ENCODE data around the gene ARHGAP19. TPM values are rescaled to one million over a fixed set of nuclear protein-coding genes. Genes with fewer than 3 reads are reported as not detected.

Gene ARHGAP19
- total RNA-seq, 2 donors from 2014 or later: 2.6 to 7.3 TPM

GRCh38 chr10:97280783-97281182 is 11.7 kb downstream of the ARHGAP19 start:
- Histone ChIP-seq H3K9me3 (no peaks in the 10 kb centered on the region), H3K36me3 (replicated peaks in 1 of 2; ENCODE audit: insufficient read depth in 1 of 2, low read depth in 2 of 2) (no peaks in the 10 kb centered on the region), H3K4me1 (peaks cover 3% of the 10 kb centered on the region), H3K27ac (no peak overlapping the region), H3K4me3 (no peak overlapping the region), H3K27me3 (no peaks in the 10 kb centered on the region)
- WGBS, 2 donors: 86 to 88% methylated on average over 3 of the region's 3 CpGs
- TF ChIP-seq POLR2A (IDR thresholded peaks at IDR 0.05) (no peak), CTCF (IDR thresholded peaks at IDR 0.05) (no peak)
- DNase-seq (no peak), ATAC-seq (no peak)
- intact Hi-C loops (cut with DNase I): no loop called here

- 73 to 74% methylated on average over 9 of the region's 9 CpGs for WGBS, 2 donors
- Histone ChIP-seq H3K4me1 (peaks cover 3% of the 10 kb centered on the region), H3K27ac (peak overlapping the region in 3 of 4 donors; percentile 9 to 62 (median 57)), H3K9me3 (no peaks in the 10 kb centered on the region), H3K36me3 (replicated peaks in 1 of 2; ENCODE audit: insufficient read depth in 1 of 2, low read depth in 2 of 2) (no peaks in the 10 kb centered on the region), H3K4me3 (no peak overlapping the region), H3K27me3 (no peaks in the 10 kb centered on the region)
- intact Hi-C loops (cut with DNase I): no loop called here
- DNase-seq: peak in 1 of 4 donors; percentile 10
- ATAC-seq: no peak
- TF ChIP-seq CTCF (IDR thresholded peaks at IDR 0.05): no peak
- TF ChIP-seq POLR2A (IDR thresholded peaks at IDR 0.05): no peak
Observed at GRCh38 chr10:97279121-97279815, 13.2 kb downstream of the ARHGAP19 start.

GRCh38 chr10:97278491-97278989 is 13.9 kb downstream of the ARHGAP19 start:
- Histone ChIP-seq H3K27me3 (no peaks in the 10 kb centered on the region), H3K4me1 (peaks cover 3% of the 10 kb centered on the region), H3K4me3 (no peak overlapping the region), H3K27ac (peak overlapping the region in 3 of 4 donors; percentile 9 to 62 (median 57)), H3K9me3 (no peaks in the 10 kb centered on the region), H3K36me3 (replicated peaks in 1 of 2; ENCODE audit: insufficient read depth in 1 of 2, low read depth in 2 of 2) (no peaks in the 10 kb centered on the region)
- TF ChIP-seq POLR2A (IDR thresholded peaks at IDR 0.05) (no peak), CTCF (IDR thresholded peaks at IDR 0.05) (peak; percentile 39 to 86 (median 80))
- DNase-seq (peak in 1 of 4 donors; percentile 4), ATAC-seq (peak; percentile 96)
- intact Hi-C loops (cut with DNase I): no loop called here

- H3K27ac ChIP-seq: no peak overlapping the region
- peaks cover 3% of the 10 kb centered on the region for H3K4me1 ChIP-seq
- TF ChIP-seq CTCF (IDR thresholded peaks at IDR 0.05): no peak
- TF ChIP-seq POLR2A (IDR thresholded peaks at IDR 0.05): no peak
- 14 to 29% methylated on average over 1 of the region's 1 CpG for WGBS, 2 donors
- ATAC-seq: no peak
- no peak overlapping the region for H3K4me3 ChIP-seq
- intact Hi-C loops (cut with DNase I): no loop called here
- no peak for DNase-seq
- H3K36me3 ChIP-seq (replicated peaks in 1 of 2; ENCODE audit: insufficient read depth in 1 of 2, low read depth in 2 of 2): no peaks in the 10 kb centered on the region
- no peaks in the 10 kb centered on the region for H3K27me3 ChIP-seq
- no peaks in the 10 kb centered on the region for H3K9me3 ChIP-seq
Observed at GRCh38 chr10:97277551-97277950, 14.9 kb downstream of the ARHGAP19 start.

GRCh38 chr10:97274828-97275227 is 17.6 kb downstream of the ARHGAP19 start:
- ATAC-seq: no peak
- no peaks in the 10 kb centered on the region for H3K27me3 ChIP-seq
- H3K27ac ChIP-seq: no peak overlapping the region
- 64 to 72% methylated on average over 2 to 3 of the region's 9 CpGs for WGBS, 2 donors
- H3K9me3 ChIP-seq: no peaks in the 10 kb centered on the region
- TF ChIP-seq POLR2A (IDR thresholded peaks at IDR 0.05) (no peak), CTCF (IDR thresholded peaks at IDR 0.05) (no peak)
- intact Hi-C loops (cut with DNase I): no loop called here
- H3K4me3 ChIP-seq: no peak overlapping the region
- H3K36me3 ChIP-seq (replicated peaks in 1 of 2; ENCODE audit: insufficient read depth in 1 of 2, low read depth in 2 of 2): no peaks in the 10 kb centered on the region
- no peak for DNase-seq
- H3K4me1 ChIP-seq: peaks cover 3% of the 10 kb centered on the region
